Neural progenitor cell (in vitro differentiated cells): Measurements from ENCODE around the gene STRA6. TPM values are rescaled to one million over a fixed set of nuclear protein-coding genes. Genes with fewer than 3 reads are reported as not detected.

Source experiments
- DNase-seq: peaks from one replicate; pipeline ENCODE4 v3.0.0-alpha.2; 2016; ENCODE audit warnings: low spot score
- H2AFZ ChIP-seq: fragments of 200-600 bp; sonication (generic); replicated peaks from 2 replicates; pipeline ENCODE4 v1.6.1; 2016; ENCODE audit warnings: antibody characterized with exemption
- H3F3A ChIP-seq: fragments of 200-600 bp; sonication (generic); 2 replicates; pipeline ENCODE4 v1.6.1; 2016; ENCODE audit warnings: antibody characterized with exemption, low read depth
- H3K27ac ChIP-seq: fragments of 200-600 bp; sonication (generic); 2 replicates; pipeline ENCODE4 v1.5.1; 2016; ENCODE audit warnings: mild to moderate bottlenecking
- H3K27me3 ChIP-seq: fragments of 200-600 bp; sonication (generic); 2 replicates; pipeline ENCODE4 v1.6.1; 2016; ENCODE audit warnings: mild to moderate bottlenecking, moderate library complexity
- H3K36me3 ChIP-seq: fragments of 200-600 bp; sonication (generic); 2 replicates; pipeline ENCODE4 v1.5.1; 2016
- H3K4me1 ChIP-seq: fragments of 200-600 bp; sonication (generic); 2 replicates; pipeline ENCODE4 v1.6.1; 2016; ENCODE audit warnings: mixed run types
- H3K4me2 ChIP-seq: fragments of 200-600 bp; sonication (generic); 2 replicates; pipeline ENCODE4 v1.6.1; 2016
- H3K4me3 ChIP-seq: fragments of 200-600 bp; sonication (generic); 2 replicates; pipeline ENCODE4 v1.5.1; 2016
- H3K79me2 ChIP-seq: fragments of 200-600 bp; sonication (generic); 2 replicates; pipeline ENCODE4 v1.6.1; 2016; ENCODE audit warnings: low read depth
- H3K9ac ChIP-seq: fragments of 200-600 bp; sonication (generic); 2 replicates; pipeline ENCODE4 v1.6.1; 2016
- H3K9me3 ChIP-seq: fragments of 200-600 bp; sonication (generic); 2 replicates; pipeline ENCODE4 v1.5.1; 2016; ENCODE audit warnings: low read depth
- H4K20me1 ChIP-seq: fragments of 200-600 bp; sonication (generic); 2 replicates; pipeline ENCODE4 v1.6.1; 2016; ENCODE audit warnings: low read depth
- H3K27ac Mint-ChIP-seq: 3 replicates; pipeline ENCODE4 v1.8.0; 2021; ENCODE audit warnings: mixed read lengths
- H3K27me3 Mint-ChIP-seq: 2 replicates; pipeline ENCODE4 v1.8.0; 2022; ENCODE audit warnings: low read depth, mild to moderate bottlenecking, inconsistent platforms, moderate library complexity, mixed read lengths; ENCODE audit not compliant: insufficient read depth
- H3K36me3 Mint-ChIP-seq: 3 replicates; pipeline ENCODE4 v1.8.0; 2021; ENCODE audit warnings: mixed read lengths
- H3K4me1 Mint-ChIP-seq: 3 replicates; pipeline ENCODE4 v1.8.0; 2021; ENCODE audit warnings: mixed read lengths
- H3K4me3 Mint-ChIP-seq: 3 replicates; pipeline ENCODE4 v1.8.0; 2021; ENCODE audit warnings: mild to moderate bottlenecking, moderate library complexity, mixed read lengths
- H3K9me3 Mint-ChIP-seq: 3 replicates; pipeline ENCODE4 v1.8.0; 2020; ENCODE audit warnings: mixed read lengths
- EZH2 ChIP-seq: fragments of 200-600 bp; sonication (generic); IDR thresholded peaks from 2 replicates; pipeline ENCODE4 v1.6.1; 2017; ENCODE audit warnings: antibody characterized with exemption, mild to moderate bottlenecking, moderate library complexity
- EZH2phosphoT487 ChIP-seq: fragments of 200-600 bp; sonication (generic); IDR thresholded peaks from 2 replicates; pipeline ENCODE4 v1.6.1; 2017; ENCODE audit warnings: antibody characterized with exemption
- total RNA-seq: library from RNA; depleted of rRNA; stranded (reverse); fragments of >200 nt; gene quantifications from 2 replicates; pipeline ENCODE4 v1.2.3, GENCODE V29; 2015; ENCODE audit warnings: low replicate concordance
- TF ChIP-seq, protein P1 (sequence below): fragments of 200-600 bp; sonication (generic); IDR thresholded peaks from 2 replicates; pipeline ENCODE4 v1.5.1; 2017; ENCODE audit warnings: antibody characterized with exemption, mild to moderate bottlenecking

The STRA6 gene
- total RNA-seq, 1 donor from 2014 or later, result 3.1 TPM

DNA sequence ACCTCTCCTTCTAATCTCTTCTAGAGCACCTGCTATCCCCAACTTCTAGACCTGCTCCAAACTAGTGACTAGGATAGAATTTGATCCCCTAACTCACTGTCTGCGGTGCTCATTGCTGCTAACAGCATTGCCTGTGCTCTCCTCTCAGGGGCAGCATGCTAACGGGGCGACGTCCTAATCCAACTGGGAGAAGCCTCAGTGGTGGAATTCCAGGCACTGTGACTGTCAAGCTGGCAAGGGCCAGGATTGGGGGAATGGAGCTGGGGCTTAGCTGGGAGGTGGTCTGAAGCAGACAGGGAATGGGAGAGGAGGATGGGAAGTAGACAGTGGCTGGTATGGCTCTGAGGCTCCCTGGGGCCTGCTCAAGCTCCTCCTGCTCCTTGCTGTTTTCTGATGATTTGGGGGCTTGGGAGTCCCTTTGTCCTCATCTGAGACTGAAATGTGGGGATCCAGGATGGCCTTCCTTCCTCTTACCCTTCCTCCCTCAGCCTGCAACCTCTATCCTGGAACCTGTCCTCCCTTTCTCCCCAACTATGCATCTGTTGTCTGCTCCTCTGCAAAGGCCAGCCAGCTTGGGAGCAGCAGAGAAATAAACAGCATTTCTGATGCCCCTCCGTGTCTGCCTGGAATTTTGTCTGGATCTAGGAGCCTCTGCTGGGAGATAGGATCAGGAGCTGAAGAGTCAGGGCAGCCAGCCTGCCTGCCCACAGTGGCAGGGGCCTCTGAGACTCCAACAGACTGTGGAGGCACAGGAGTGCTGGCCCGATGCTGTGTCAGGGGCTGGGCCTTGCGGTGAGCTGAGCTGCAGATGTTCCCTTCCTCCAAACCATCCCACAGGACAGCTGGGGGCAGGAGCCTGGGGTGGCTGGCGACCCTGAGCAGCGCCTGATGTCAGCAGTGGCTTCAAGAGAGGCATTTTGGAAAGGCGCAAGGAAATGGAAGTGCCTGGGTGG is 26.0 kb downstream of the STRA6 start:
- Histone ChIP-seq H3K79me2 (no peaks in the 10 kb centered on the region), H3K4me2 (no peak overlapping the region), H3K27me3 (no peaks in the 10 kb centered on the region), H4K20me1 (no peaks in the 10 kb centered on the region), H2AFZ (peak overlapping the region; percentile 20), H3K9me3 (no peaks in the 10 kb centered on the region), H3K27ac (no peak overlapping the region), H3K4me1 (peaks cover 23% of the 10 kb centered on the region), H3K4me3 (no peak overlapping the region), H3K9ac (no peak overlapping the region), H3F3A (peaks cover 6% of the 10 kb centered on the region), H3K36me3 (no peaks in the 10 kb centered on the region)
- Mint-ChIP-seq H3K9me3 (peaks cover 2% of the 10 kb centered on the region), H3K4me3 (no peak overlapping the region), H3K4me1 (peaks cover 63% of the 10 kb centered on the region), H3K36me3 (no peaks in the 10 kb centered on the region), H3K27me3 (peaks cover 13% of the 10 kb centered on the region), H3K27ac (peak overlapping the region; percentile 61)
- peak; percentile 67 for DNase-seq
- no peak for TF ChIP-seq EZH2
- no peak for TF ChIP-seq EZH2phosphoT487
- TF ChIP-seq, protein P1, sequence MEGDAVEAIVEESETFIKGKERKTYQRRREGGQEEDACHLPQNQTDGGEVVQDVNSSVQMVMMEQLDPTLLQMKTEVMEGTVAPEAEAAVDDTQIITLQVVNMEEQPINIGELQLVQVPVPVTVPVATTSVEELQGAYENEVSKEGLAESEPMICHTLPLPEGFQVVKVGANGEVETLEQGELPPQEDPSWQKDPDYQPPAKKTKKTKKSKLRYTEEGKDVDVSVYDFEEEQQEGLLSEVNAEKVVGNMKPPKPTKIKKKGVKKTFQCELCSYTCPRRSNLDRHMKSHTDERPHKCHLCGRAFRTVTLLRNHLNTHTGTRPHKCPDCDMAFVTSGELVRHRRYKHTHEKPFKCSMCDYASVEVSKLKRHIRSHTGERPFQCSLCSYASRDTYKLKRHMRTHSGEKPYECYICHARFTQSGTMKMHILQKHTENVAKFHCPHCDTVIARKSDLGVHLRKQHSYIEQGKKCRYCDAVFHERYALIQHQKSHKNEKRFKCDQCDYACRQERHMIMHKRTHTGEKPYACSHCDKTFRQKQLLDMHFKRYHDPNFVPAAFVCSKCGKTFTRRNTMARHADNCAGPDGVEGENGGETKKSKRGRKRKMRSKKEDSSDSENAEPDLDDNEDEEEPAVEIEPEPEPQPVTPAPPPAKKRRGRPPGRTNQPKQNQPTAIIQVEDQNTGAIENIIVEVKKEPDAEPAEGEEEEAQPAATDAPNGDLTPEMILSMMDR, result peak; percentile 15

DNA sequence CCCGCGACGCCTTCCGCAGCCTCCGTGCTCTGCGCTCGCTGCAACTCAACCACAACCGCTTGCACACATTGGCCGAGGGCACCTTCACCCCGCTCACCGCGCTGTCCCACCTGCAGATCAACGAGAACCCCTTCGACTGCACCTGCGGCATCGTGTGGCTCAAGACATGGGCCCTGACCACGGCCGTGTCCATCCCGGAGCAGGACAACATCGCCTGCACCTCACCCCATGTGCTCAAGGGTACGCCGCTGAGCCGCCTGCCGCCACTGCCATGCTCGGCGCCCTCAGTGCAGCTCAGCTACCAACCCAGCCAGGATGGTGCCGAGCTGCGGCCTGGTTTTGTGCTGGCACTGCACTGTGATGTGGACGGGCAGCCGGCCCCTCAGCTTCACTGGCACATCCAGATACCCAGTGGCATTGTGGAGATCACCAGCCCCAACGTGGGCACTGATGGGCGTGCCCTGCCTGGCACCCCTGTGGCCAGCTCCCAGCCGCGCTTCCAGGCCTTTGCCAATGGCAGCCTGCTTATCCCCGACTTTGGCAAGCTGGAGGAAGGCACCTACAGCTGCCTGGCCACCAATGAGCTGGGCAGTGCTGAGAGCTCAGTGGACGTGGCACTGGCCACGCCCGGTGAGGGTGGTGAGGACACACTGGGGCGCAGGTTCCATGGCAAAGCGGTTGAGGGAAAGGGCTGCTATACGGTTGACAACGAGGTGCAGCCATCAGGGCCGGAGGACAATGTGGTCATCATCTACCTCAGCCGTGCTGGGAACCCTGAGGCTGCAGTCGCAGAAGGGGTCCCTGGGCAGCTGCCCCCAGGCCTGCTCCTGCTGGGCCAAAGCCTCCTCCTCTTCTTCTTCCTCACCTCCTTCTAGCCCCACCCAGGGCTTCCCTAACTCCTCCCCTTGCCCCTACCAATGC is 27.1 kb downstream of the STRA6 start:
- H3K9me3 ChIP-seq, result no peaks in the 10 kb centered on the region
- H3K27me3 Mint-ChIP-seq, result peaks cover 14% of the 10 kb centered on the region
- H3K27me3 ChIP-seq, result no peaks in the 10 kb centered on the region
- H3K79me2 ChIP-seq, result no peaks in the 10 kb centered on the region
- H3K4me2 ChIP-seq, result no peak overlapping the region
- no peaks in the 10 kb centered on the region for H4K20me1 ChIP-seq
- H3K4me3 ChIP-seq, result no peak overlapping the region
- H3K4me3 Mint-ChIP-seq, result no peak overlapping the region
- H3K4me1 ChIP-seq, result peaks cover 23% of the 10 kb centered on the region
- H3K9me3 Mint-ChIP-seq, result peaks cover 3% of the 10 kb centered on the region
- peak overlapping the region; percentile 63 for H3K27ac Mint-ChIP-seq
- H3F3A ChIP-seq, result peaks cover 6% of the 10 kb centered on the region
- no peak overlapping the region for H2AFZ ChIP-seq
- no peak for DNase-seq
- no peaks in the 10 kb centered on the region for H3K36me3 ChIP-seq
- H3K27ac ChIP-seq, result no peak overlapping the region
- H3K36me3 Mint-ChIP-seq, result no peaks in the 10 kb centered on the region
- TF ChIP-seq EZH2phosphoT487, result no peak
- TF ChIP-seq, protein P1, result no peak
- no peak for TF ChIP-seq EZH2
- peaks cover 65% of the 10 kb centered on the region for H3K4me1 Mint-ChIP-seq
- H3K9ac ChIP-seq, result no peak overlapping the region

DNA sequence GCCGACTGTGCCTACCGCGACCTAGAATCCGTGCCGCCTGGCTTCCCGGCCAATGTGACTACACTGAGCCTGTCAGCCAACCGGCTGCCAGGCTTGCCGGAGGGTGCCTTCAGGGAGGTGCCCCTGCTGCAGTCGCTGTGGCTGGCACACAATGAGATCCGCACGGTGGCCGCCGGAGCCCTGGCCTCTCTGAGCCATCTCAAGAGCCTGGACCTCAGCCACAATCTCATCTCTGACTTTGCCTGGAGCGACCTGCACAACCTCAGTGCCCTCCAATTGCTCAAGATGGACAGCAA is 27.7 kb downstream of the STRA6 start:
- Histone ChIP-seq H3K4me1 (peaks cover 23% of the 10 kb centered on the region), H3K27ac (no peak overlapping the region), H4K20me1 (no peaks in the 10 kb centered on the region), H3K9ac (no peak overlapping the region), H3K9me3 (no peaks in the 10 kb centered on the region), H3K4me2 (no peak overlapping the region), H3K79me2 (no peaks in the 10 kb centered on the region), H2AFZ (no peak overlapping the region), H3F3A (peaks cover 6% of the 10 kb centered on the region), H3K27me3 (no peaks in the 10 kb centered on the region), H3K36me3 (no peaks in the 10 kb centered on the region), H3K4me3 (no peak overlapping the region)
- no peak for DNase-seq
- H3K27ac Mint-ChIP-seq, result no peak overlapping the region
- TF ChIP-seq, protein P1, result no peak
- no peak for TF ChIP-seq EZH2phosphoT487
- TF ChIP-seq EZH2, result no peak
- H3K9me3 Mint-ChIP-seq, result peaks cover 3% of the 10 kb centered on the region
- no peak overlapping the region for H3K4me3 Mint-ChIP-seq
- H3K27me3 Mint-ChIP-seq, result peaks cover 14% of the 10 kb centered on the region
- peaks cover 65% of the 10 kb centered on the region for H3K4me1 Mint-ChIP-seq
- H3K36me3 Mint-ChIP-seq, result no peaks in the 10 kb centered on the region
